KOPT-K1 (cell line): ENCODE data around the gene FAM227B.
A peak's percentile ranks its signal among the peaks of the same experiment; 100 is the strongest.
"Not testable (repeated sequence)": the region's sequence is repeated elsewhere in the genome, so short reads cannot be mapped to it uniquely, and the experiment has no call there.

Experiments used
- H3K27ac ChIP-seq: fragments of 200-600 bp; sonication (generic); 2 replicates; pipeline ENCODE4 v1.5.1; 2016; ENCODE audit warnings: antibody characterized with exemption, mild to moderate bottlenecking, low read depth, low read length; ENCODE audit not compliant: poor library complexity, severe bottlenecking
- H3K36me3 ChIP-seq: fragments of 200-600 bp; sonication (generic); 2 replicates; pipeline ENCODE4 v1.5.1; 2017; ENCODE audit warnings: antibody characterized with exemption, mild to moderate bottlenecking, low read length, moderate library complexity; ENCODE audit not compliant: insufficient read depth
- H3K9me3 ChIP-seq: fragments of 200-600 bp; sonication (generic); 2 replicates; pipeline ENCODE4 v1.5.1; 2017; ENCODE audit warnings: antibody characterized with exemption, low read length, mild to moderate bottlenecking; ENCODE audit not compliant: insufficient read depth, poor library complexity, severe bottlenecking

The FAM227B gene

GRCh38 chr15:49620658-49621368 lies at the start of gene FAM227B, which contains the start of gene DTWD1:
FAM227B (minus strand) TSS chr15:49620818; CDS start chr15:49615171, 5,647 bp downstream.
DTWD1 (plus strand) TSS chr15:49621048; CDS start chr15:49625168, 4,120 bp downstream.
- peak within 1 kb of the TSS; percentile 71 for H3K27ac ChIP-seq
- peaks cover 9% of the 10 kb centered on the region for H3K9me3 ChIP-seq
- peaks cover 9% of the 10 kb centered on the region for H3K36me3 ChIP-seq

GRCh38 chr15:49669288-49669687 lies 48.7 kb upstream of the FAM227B start:
- Histone ChIP-seq H3K36me3 (no peaks in the 10 kb centered on the region), H3K27ac (no peak overlapping the region), H3K9me3 (no peaks in the 10 kb centered on the region)

- H3K9me3 ChIP-seq, H3K27ac ChIP-seq, H3K36me3 ChIP-seq: not testable (repeated sequence)
Observed at GRCh38 chr15:49666486-49666885, 45.9 kb upstream of the FAM227B start.

- Histone ChIP-seq H3K27ac (no peak overlapping the region), H3K9me3 (no peaks in the 10 kb centered on the region)
Observed at GRCh38 chr15:49664716-49665115, 44.1 kb upstream of the FAM227B start.

GRCh38 chr15:49656734-49657133 lies 36.1 kb upstream of the FAM227B start:
- peaks cover 15% of the 10 kb centered on the region for H3K9me3 ChIP-seq
- no peaks in the 10 kb centered on the region for H3K36me3 ChIP-seq
- H3K27ac ChIP-seq: no peak overlapping the region

More at GRCh38 chr15:49664716-49665115, 44.1 kb upstream of the FAM227B start:
- H3K36me3 ChIP-seq: no peaks in the 10 kb centered on the region

GRCh38 chr15:49652922-49653321 lies 32.3 kb upstream of the FAM227B start:
- H3K36me3 ChIP-seq: no peaks in the 10 kb centered on the region
- H3K27ac ChIP-seq: no peak overlapping the region
- peaks cover 15% of the 10 kb centered on the region for H3K9me3 ChIP-seq

GRCh38 chr15:49650676-49651075 lies 30.1 kb upstream of the FAM227B start:
- Histone ChIP-seq H3K27ac (no peak overlapping the region), H3K9me3 (peaks cover 15% of the 10 kb centered on the region), H3K36me3 (no peaks in the 10 kb centered on the region)

- H3K27ac ChIP-seq: no peak overlapping the region
- peaks cover 15% of the 10 kb centered on the region for H3K9me3 ChIP-seq
- H3K36me3 ChIP-seq: no peaks in the 10 kb centered on the region
Observed at GRCh38 chr15:49649987-49650386, 29.4 kb upstream of the FAM227B start.

- Histone ChIP-seq H3K27ac (no peak overlapping the region), H3K36me3 (peaks cover 13% of the 10 kb centered on the region), H3K9me3 (no peaks in the 10 kb centered on the region)
Observed at GRCh38 chr15:49646891-49647290, 26.3 kb upstream of the FAM227B start.

GRCh38 chr15:49645941-49646340 lies 25.3 kb upstream of the FAM227B start:
- Histone ChIP-seq H3K9me3 (no peaks in the 10 kb centered on the region), H3K36me3 (peaks cover 13% of the 10 kb centered on the region), H3K27ac (no peak overlapping the region)

- Histone ChIP-seq H3K36me3 (peaks cover 13% of the 10 kb centered on the region), H3K9me3 (no peaks in the 10 kb centered on the region), H3K27ac (no peak overlapping the region)
Observed at GRCh38 chr15:49645277-49645676, 24.7 kb upstream of the FAM227B start.

- no peaks in the 10 kb centered on the region for H3K9me3 ChIP-seq
- H3K36me3 ChIP-seq: peaks cover 13% of the 10 kb centered on the region
- H3K27ac ChIP-seq: no peak overlapping the region
Observed at GRCh38 chr15:49644364-49644794, 23.8 kb upstream of the FAM227B start.

- Histone ChIP-seq H3K36me3 (peaks cover 12% of the 10 kb centered on the region), H3K9me3 (no peaks in the 10 kb centered on the region), H3K27ac (no peak overlapping the region)
Observed at GRCh38 chr15:49637857-49638256, 17.2 kb upstream of the FAM227B start.

GRCh38 chr15:49628379-49628778 lies 7.8 kb upstream of the FAM227B start:
- peaks cover 19% of the 10 kb centered on the region for H3K36me3 ChIP-seq
- no peak overlapping the region for H3K27ac ChIP-seq
- peaks cover 10% of the 10 kb centered on the region for H3K9me3 ChIP-seq

GRCh38 chr15:49627407-49627877 lies 6.8 kb upstream of the FAM227B start:
- Histone ChIP-seq H3K27ac (no peak overlapping the region), H3K9me3 (peaks cover 10% of the 10 kb centered on the region), H3K36me3 (peaks cover 19% of the 10 kb centered on the region)

- no peak overlapping the region for H3K27ac ChIP-seq
- peaks cover 10% of the 10 kb centered on the region for H3K9me3 ChIP-seq
- peaks cover 19% of the 10 kb centered on the region for H3K36me3 ChIP-seq
Observed at GRCh38 chr15:49625460-49626036, 4.9 kb upstream of the FAM227B start.
